GM12872 (cell line): ENCODE data around the gene RBM23.

ENCODE experiments used
- CTCF ChIP-seq: IDR thresholded peaks from 3 replicates; pipeline ENCODE4 v1.5.1; 2011; ENCODE audit warnings: low read depth, mild to moderate bottlenecking, low read length, moderate library complexity; ENCODE audit not compliant: insufficient read depth

The RBM23 gene

GRCh38 chr14:22845103-22845394, 73.9 kb downstream of the RBM23 start:
- TF ChIP-seq CTCF, result no peak

- no peak for TF ChIP-seq CTCF
Observed at GRCh38 chr14:22844221-22845102, 74.5 kb downstream of the RBM23 start.
